Natural killer cell (primary cell): ENCODE measurements around the gene PEX14. TPM values are rescaled to one million over a fixed set of nuclear protein-coding genes. Genes with fewer than 3 reads are reported as not detected.

Source experiments
- ATAC-seq, 3 donors: fragments of 150-1000 bp in 2 of 3; fragments of 200-7000 bp in 1 of 3; cut with Tn5 transposase; 1 replicate in 1 of 3; 2 replicates in 2 of 3; pipeline ENCODE4 v1.10.0; 2021; ENCODE audit warnings: mild to moderate bottlenecking in 2 of 3, moderate library complexity in 2 of 3
- DNase-seq, 2 donors: peaks; one replicate each; pipeline versions ENCODE4 v3.0.0 to v3.0.0-alpha.2; 2013 to 2021; ENCODE audit warnings: mixed read lengths in 1 of 2
- H3K27ac ChIP-seq: one replicate; pipeline ENCODE4 v1.5.1; 2013; ENCODE audit warnings: mild to moderate bottlenecking, low read length
- H3K27me3 ChIP-seq: one replicate; pipeline ENCODE4 v1.6.1; 2013; ENCODE audit warnings: low read length; ENCODE audit not compliant: control insufficient read depth, insufficient read depth
- H3K36me3 ChIP-seq: one replicate; pipeline ENCODE4 v1.6.1; 2013; ENCODE audit warnings: low read length; ENCODE audit not compliant: control insufficient read depth, insufficient read depth
- H3K4me1 ChIP-seq: one replicate; pipeline ENCODE4 v1.6.1; 2013; ENCODE audit warnings: low read length; ENCODE audit not compliant: control insufficient read depth, insufficient read depth
- H3K4me3 ChIP-seq: one replicate; pipeline ENCODE4 v1.5.1; 2013; ENCODE audit warnings: low read length
- H3K9me3 ChIP-seq: one replicate; pipeline ENCODE4 v1.6.1; 2013; ENCODE audit warnings: low read length; ENCODE audit not compliant: control insufficient read depth, insufficient read depth
- H3K27ac Mint-ChIP-seq, 2 donors: one replicate each; pipeline ENCODE4 v1.8.0; 2022; ENCODE audit warnings: mild to moderate bottlenecking in 2 of 2, mixed read lengths in 2 of 2, moderate library complexity in 1 of 2
- H3K27me3 Mint-ChIP-seq, 2 donors: one replicate each; pipeline ENCODE4 v1.8.0; 2022; ENCODE audit warnings: low read depth in 2 of 2, mixed read lengths in 2 of 2
- H3K36me3 Mint-ChIP-seq: one replicate; pipeline ENCODE4 v1.8.0; 2022; ENCODE audit warnings: mixed read lengths
- H3K4me1 Mint-ChIP-seq, 2 donors: one replicate each; pipeline ENCODE4 v1.8.0; 2022; ENCODE audit warnings: mixed read lengths in 2 of 2
- H3K4me3 Mint-ChIP-seq: one replicate; pipeline ENCODE4 v1.8.0; 2022; ENCODE audit warnings: mild to moderate bottlenecking, moderate library complexity, mixed read lengths
- H3K9me3 Mint-ChIP-seq, 2 donors: one replicate each; pipeline ENCODE4 v1.8.0; 2022; ENCODE audit warnings: mixed read lengths in 2 of 2
- WGBS: methylation state at CpG from one replicate; pipeline ENCODE4 v1.1.7; 2013; ENCODE audit warnings: missing lambda C conversion rate; ENCODE audit not compliant: insufficient coverage; 5-methylcytosine and 5-hydroxymethylcytosine counted together
- intact Hi-C: fragments of 100-400 bp; cut with micrococcal nuclease; formaldehyde crosslinking; loops from one replicate; pipeline ENCODE4 v1.14.2; 2022
- total RNA-seq, 4 donors: library from RNA; stranded (reverse); fragments of 120-200 nt in 1 of 4; gene quantifications; one replicate each; pipeline versions ENCODE4 v1.2.3 to v1.2.4, GENCODE V29; 2013 to 2022
- TF ChIP-seq, protein P1 (sequence below): fragments of 200-600 bp; IDR thresholded peaks from one replicate; pipeline ENCODE4 v1.8.0; 2022; ENCODE audit warnings: antibody characterized with exemption

Gene PEX14
- total RNA-seq, 3 donors from 2014 or later (not counting 1 experiment from before 2014, with no cell fraction given) = 21.4 to 27.3 (median 24.1) TPM

DNA sequence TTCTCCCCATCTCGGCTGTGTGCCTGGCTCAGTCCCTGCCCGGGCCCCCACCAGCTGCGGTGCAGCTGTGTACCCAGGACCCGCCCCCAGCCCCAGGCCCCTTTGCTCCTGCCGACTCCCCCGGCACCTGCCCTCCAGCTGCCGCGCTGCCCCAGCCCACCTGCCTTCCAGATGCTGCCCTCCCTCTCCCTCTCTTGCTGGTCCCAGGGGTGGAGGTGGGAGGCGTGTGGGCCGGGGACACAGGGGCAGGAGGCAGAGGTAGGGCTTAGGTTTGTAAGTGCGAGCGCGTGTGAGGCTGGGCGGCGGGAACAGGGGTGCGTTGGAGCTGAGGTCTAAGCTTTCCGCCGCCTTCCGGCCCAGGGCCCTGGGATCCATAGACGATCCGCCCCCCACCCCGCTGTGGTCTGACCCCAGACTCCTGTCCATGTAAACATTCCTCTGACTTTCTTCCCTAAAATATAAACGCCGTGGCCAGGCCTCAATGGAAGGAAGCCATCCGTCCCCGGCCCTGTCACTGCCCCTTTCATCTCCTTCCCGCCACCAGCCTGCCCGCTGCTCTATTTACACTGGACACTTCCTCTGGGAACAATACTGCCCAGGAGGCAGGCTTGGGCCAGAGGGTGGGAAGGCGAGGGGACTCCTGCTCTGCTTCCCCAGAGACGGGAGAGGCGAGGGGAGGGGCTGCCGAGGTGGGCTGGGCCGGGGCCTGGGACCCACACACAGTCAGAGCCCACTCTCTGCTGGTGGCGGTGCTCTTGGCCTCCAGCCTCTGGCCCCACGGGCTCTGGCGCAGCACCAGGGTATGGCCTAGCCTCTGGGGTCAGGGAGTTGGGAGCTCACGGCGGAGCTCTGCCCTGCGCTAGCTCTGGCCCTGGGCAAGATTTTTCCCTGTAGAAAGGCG is 193.4 kb downstream of the PEX14 start:
- Mint-ChIP-seq H3K4me3 (peak overlapping the region; percentile 21), H3K4me1 (peaks cover 16 to 31% of the 10 kb centered on the region in 2 donors), H3K9me3 (no peaks in the 10 kb centered on the region), H3K27me3 (no peaks in the 10 kb centered on the region), H3K36me3 (no peaks in the 10 kb centered on the region), H3K27ac (no peak overlapping the region)
- TF ChIP-seq, protein P1, sequence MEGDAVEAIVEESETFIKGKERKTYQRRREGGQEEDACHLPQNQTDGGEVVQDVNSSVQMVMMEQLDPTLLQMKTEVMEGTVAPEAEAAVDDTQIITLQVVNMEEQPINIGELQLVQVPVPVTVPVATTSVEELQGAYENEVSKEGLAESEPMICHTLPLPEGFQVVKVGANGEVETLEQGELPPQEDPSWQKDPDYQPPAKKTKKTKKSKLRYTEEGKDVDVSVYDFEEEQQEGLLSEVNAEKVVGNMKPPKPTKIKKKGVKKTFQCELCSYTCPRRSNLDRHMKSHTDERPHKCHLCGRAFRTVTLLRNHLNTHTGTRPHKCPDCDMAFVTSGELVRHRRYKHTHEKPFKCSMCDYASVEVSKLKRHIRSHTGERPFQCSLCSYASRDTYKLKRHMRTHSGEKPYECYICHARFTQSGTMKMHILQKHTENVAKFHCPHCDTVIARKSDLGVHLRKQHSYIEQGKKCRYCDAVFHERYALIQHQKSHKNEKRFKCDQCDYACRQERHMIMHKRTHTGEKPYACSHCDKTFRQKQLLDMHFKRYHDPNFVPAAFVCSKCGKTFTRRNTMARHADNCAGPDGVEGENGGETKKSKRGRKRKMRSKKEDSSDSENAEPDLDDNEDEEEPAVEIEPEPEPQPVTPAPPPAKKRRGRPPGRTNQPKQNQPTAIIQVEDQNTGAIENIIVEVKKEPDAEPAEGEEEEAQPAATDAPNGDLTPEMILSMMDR = no peak
- ATAC-seq (no peak), DNase-seq (no peak)
- Histone ChIP-seq H3K9me3 (no peaks in the 10 kb centered on the region), H3K4me3 (no peak overlapping the region), H3K36me3 (peaks cover 9% of the 10 kb centered on the region), H3K27me3 (no peaks in the 10 kb centered on the region), H3K4me1 (peaks cover 8% of the 10 kb centered on the region), H3K27ac (no peak overlapping the region)
- intact Hi-C loops = no loop called here
- 90% methylated on average over 40 of the region's 40 CpGs for WGBS

GRCh38 chr1:10669570-10669969 is 194.8 kb downstream of the PEX14 start:
- DNase-seq (no peak), ATAC-seq (no peak)
- intact Hi-C loops = no loop called here
- Mint-ChIP-seq H3K27me3 (no peaks in the 10 kb centered on the region), H3K4me3 (no peak overlapping the region), H3K36me3 (no peaks in the 10 kb centered on the region), H3K9me3 (no peaks in the 10 kb centered on the region), H3K4me1 (peaks cover 16 to 29% of the 10 kb centered on the region in 2 donors), H3K27ac (no peak overlapping the region)
- Histone ChIP-seq H3K4me1 (peaks cover 8% of the 10 kb centered on the region), H3K27me3 (no peaks in the 10 kb centered on the region), H3K36me3 (peaks cover 4% of the 10 kb centered on the region), H3K9me3 (no peaks in the 10 kb centered on the region), H3K4me3 (no peak overlapping the region), H3K27ac (no peak overlapping the region)
- WGBS = 84% methylated on average over 12 of the region's 12 CpGs
- TF ChIP-seq, protein P1 = no peak

- Mint-ChIP-seq H3K4me3 (no peak overlapping the region), H3K27ac (peak overlapping the region; percentile 21 to 62), H3K4me1 (peaks cover 16 to 29% of the 10 kb centered on the region in 2 donors), H3K27me3 (no peaks in the 10 kb centered on the region), H3K9me3 (no peaks in the 10 kb centered on the region), H3K36me3 (no peaks in the 10 kb centered on the region)
- Histone ChIP-seq H3K4me1 (peaks cover 8% of the 10 kb centered on the region), H3K27me3 (no peaks in the 10 kb centered on the region), H3K36me3 (peaks cover 1% of the 10 kb centered on the region), H3K27ac (no peak overlapping the region), H3K9me3 (no peaks in the 10 kb centered on the region), H3K4me3 (no peak overlapping the region)
- intact Hi-C loops = no loop called here
- TF ChIP-seq, protein P1 = no peak
- DNase-seq (no peak), ATAC-seq (no peak)
- 91% methylated on average over 10 of the region's 10 CpGs for WGBS
These were observed 195.4 kb downstream of the PEX14 start for GRCh38 chr1:10670190-10670589.
